HepG2 (cell line): ENCODE data around the gene NR2F6. TPM values are rescaled to one million over a fixed set of nuclear protein-coding genes. Genes with fewer than 3 reads are reported as not detected.

Source experiments
- ATF4 ChIP-seq, 2 experiments: fragments of 450-650 bp in 1 of 2; sonication (generic) in 1 of 2; formaldehyde crosslinking; IDR thresholded peaks; 2 replicates each; pipeline versions ENCODE4 v1.5.0 to v1.8.0; 2020 to 2022; ENCODE audit warnings: mild to moderate bottlenecking in 1 of 2, missing genetic modification reagents in 1 of 2
- DRAP1 ChIP-seq: IDR thresholded peaks from 2 replicates; pipeline ENCODE4 v1.6.1; 2016; ENCODE audit warnings: missing genetic modification reagents, missing compliant biosample characterization
- HMGXB3 ChIP-seq: sonication (generic); formaldehyde crosslinking; IDR thresholded peaks from 2 replicates; pipeline ENCODE4 v1.4.0; 2020; ENCODE audit warnings: missing genetic modification reagents, borderline replicate concordance
- HNF1A ChIP-seq, 2 experiments: sonication (generic) in 1 of 2; formaldehyde crosslinking in 1 of 2; IDR thresholded peaks; 2 replicates each; pipeline versions ENCODE4 v1.4.0 to v1.6.1; 2016 to 2020; ENCODE audit warnings: borderline replicate concordance in 1 of 2, low read depth in 1 of 2, mild to moderate bottlenecking in 1 of 2, missing genetic modification reagents in 1 of 2
- HNRNPLL ChIP-seq: fragments of 200-400 bp; formaldehyde crosslinking; IDR thresholded peaks from 2 replicates; pipeline ENCODE4 v1.6.1; 2017; ENCODE audit warnings: mild to moderate bottlenecking, low read depth, low read length; ENCODE audit not compliant: poor library complexity, severe bottlenecking
- ONECUT2 ChIP-seq: sonication (generic); formaldehyde crosslinking; IDR thresholded peaks from 2 replicates; pipeline ENCODE4 v1.4.0; 2020; ENCODE audit warnings: missing genetic modification reagents
- PATZ1 ChIP-seq: sonication (generic); formaldehyde crosslinking; IDR thresholded peaks from 2 replicates; pipeline ENCODE4 v1.4.0; 2020; ENCODE audit warnings: missing genetic modification reagents
- RFXANK ChIP-seq: IDR thresholded peaks from 2 replicates; pipeline ENCODE4 v1.6.1; 2016
- SMAD1 ChIP-seq: sonication (generic); formaldehyde crosslinking; IDR thresholded peaks from 2 replicates; pipeline ENCODE4 v1.4.0; 2020; ENCODE audit warnings: missing genetic modification reagents, low read depth, mild to moderate bottlenecking, borderline replicate concordance
- SMAD9 ChIP-seq: sonication (generic); formaldehyde crosslinking; IDR thresholded peaks from 2 replicates; pipeline ENCODE4 v1.5.1; 2020; ENCODE audit warnings: mild to moderate bottlenecking, missing genetic modification reagents
- ZFX ChIP-seq: sonication (generic); formaldehyde crosslinking; IDR thresholded peaks from 2 replicates; pipeline ENCODE4 v1.4.0; 2020; ENCODE audit warnings: mild to moderate bottlenecking, low read depth, missing genetic modification reagents, moderate library complexity
- ZNF124 ChIP-seq: sonication (generic); formaldehyde crosslinking; IDR thresholded peaks from 2 replicates; pipeline ENCODE4 v1.4.0; 2020; ENCODE audit warnings: missing genetic modification reagents
- ZNF543 ChIP-seq: sonication (generic); formaldehyde crosslinking; IDR thresholded peaks from 2 replicates; pipeline ENCODE4 v1.4.0; 2020; ENCODE audit warnings: mild to moderate bottlenecking, missing genetic modification reagents
- ZNF589 ChIP-seq: sonication (generic); formaldehyde crosslinking; conservative IDR thresholded peaks from 2 replicates; pipeline ENCODE4 v1.8.0; 2022; ENCODE audit warnings: mild to moderate bottlenecking, moderate library complexity, missing genetic modification reagents
- ZNF619 ChIP-seq: sonication (generic); formaldehyde crosslinking; IDR thresholded peaks from 2 replicates; pipeline ENCODE4 v1.4.0; 2020; ENCODE audit warnings: mild to moderate bottlenecking, missing genetic modification reagents
- ZNF768 ChIP-seq: sonication (generic); formaldehyde crosslinking; IDR thresholded peaks from 2 replicates; pipeline ENCODE4 v1.4.0; 2020; ENCODE audit warnings: missing genetic modification reagents
- polyA plus RNA-seq, 8 experiments: library from polyadenylated mRNA; depleted of rRNA in 3 of 8; stranded (reverse) in 7 of 8; unstranded in 1 of 8; fragments of >200 nt; fragmentation: Illumina TruSeq in 4 of 8; extraction: Trizol in 4 of 8; gene quantifications; 2 replicates each; pipeline versions ENCODE4 v1.2.1 to v1.2.3, GENCODE V29; 2011 to 2016; ENCODE audit warnings: low read depth in 4 of 8, missing spikeins in 1 of 8, mixed read lengths in 1 of 8; ENCODE audit not compliant: insufficient read depth in 1 of 8
- total RNA-seq, 5 experiments: library from RNA; depleted of rRNA; stranded (reverse); fragments of >200 nt; fragmentation: Illumina TruSeq; extraction: Trizol; gene quantifications; 2 replicates each; pipeline ENCODE4 v1.2.3, GENCODE V29; 2016; ENCODE audit warnings: low read depth in 1 of 5

The NR2F6 gene
- total and polyA plus RNA-seq, 2 of the 13 experiments (the other 11 are each of a cell fraction or from before 2014, with no cell fraction given), result 30.9 to 72.4 TPM

GRCh38 chr19:17246681-17247425 is 1.1 kb upstream of the NR2F6 start (continued):
- TF ChIP-seq PATZ1 (CRISPR knock-in tag) (peak; percentile 63), RFXANK (CRISPR knock-in tag) (no peak), ZNF619 (no peak), ZNF543 (CRISPR knock-in tag) (peak; percentile 80; the same call in 1 of the 2 replicates), ONECUT2 (CRISPR knock-in tag) (no peak), HMGXB3 (CRISPR knock-in tag) (no peak), HNF1A (IDR thresholded peaks at IDR 0.05; ENCODE audit: low read depth) (peak; percentile 69; the same call in 1 of the 2 replicates), HNF1A (CRISPR knock-in tag; IDR thresholded peaks at IDR 0.05; ENCODE audit: borderline replicate concordance) (peak; percentile 91; the same call in 1 of the 2 replicates), ZNF768 (CRISPR knock-in tag) (peak; percentile 48; the same call in 1 of the 2 replicates), SMAD1 (CRISPR knock-in tag) (peak; percentile 31; the same call in 1 of the 2 replicates), ZNF124 (CRISPR knock-in tag) (no peak), ATF4 (CRISPR knock-in tag; IDR thresholded peaks at IDR 0.05) (0 out of 4 replicates have a peak, but pooled peaks of 1 of the 2 experiments have one; percentile 21), SMAD9 (CRISPR knock-in tag) (no peak), ZNF589 (CRISPR knock-in tag) (no peak), DRAP1 (CRISPR knock-in tag) (peak; percentile 23; the same call in 1 of the 2 replicates), ZFX (CRISPR knock-in tag) (peak; percentile 60; the same call in 1 of the 2 replicates), HNRNPLL (peak; percentile 3)
